Left renal cortex interstitium (tissue), 4 donors: ENCODE measurements around the gene ATG2A. TPM values are rescaled to one million over a fixed set of nuclear protein-coding genes. Genes with fewer than 3 reads are reported as not detected.

Experiments used
- DNase-seq, 4 donors: peaks; one replicate each; pipeline ENCODE4 v3.0.0-alpha.2; 2013; ENCODE audit warnings: low read depth in 4 of 4, low spot score in 2 of 4, missing footprints in 1 of 4
- polyA plus RNA-seq, 4 donors: library from polyadenylated mRNA; unstranded; fragments of 120-200 nt; gene quantifications; one replicate each; pipeline ENCODE4 v1.2.1, GENCODE V29; 2013; ENCODE audit not compliant: insufficient read length in 4 of 4

Gene ATG2A
- polyA plus RNA-seq, 4 donors = 12.2 to 28.1 (median 21.6) TPM

DNA sequence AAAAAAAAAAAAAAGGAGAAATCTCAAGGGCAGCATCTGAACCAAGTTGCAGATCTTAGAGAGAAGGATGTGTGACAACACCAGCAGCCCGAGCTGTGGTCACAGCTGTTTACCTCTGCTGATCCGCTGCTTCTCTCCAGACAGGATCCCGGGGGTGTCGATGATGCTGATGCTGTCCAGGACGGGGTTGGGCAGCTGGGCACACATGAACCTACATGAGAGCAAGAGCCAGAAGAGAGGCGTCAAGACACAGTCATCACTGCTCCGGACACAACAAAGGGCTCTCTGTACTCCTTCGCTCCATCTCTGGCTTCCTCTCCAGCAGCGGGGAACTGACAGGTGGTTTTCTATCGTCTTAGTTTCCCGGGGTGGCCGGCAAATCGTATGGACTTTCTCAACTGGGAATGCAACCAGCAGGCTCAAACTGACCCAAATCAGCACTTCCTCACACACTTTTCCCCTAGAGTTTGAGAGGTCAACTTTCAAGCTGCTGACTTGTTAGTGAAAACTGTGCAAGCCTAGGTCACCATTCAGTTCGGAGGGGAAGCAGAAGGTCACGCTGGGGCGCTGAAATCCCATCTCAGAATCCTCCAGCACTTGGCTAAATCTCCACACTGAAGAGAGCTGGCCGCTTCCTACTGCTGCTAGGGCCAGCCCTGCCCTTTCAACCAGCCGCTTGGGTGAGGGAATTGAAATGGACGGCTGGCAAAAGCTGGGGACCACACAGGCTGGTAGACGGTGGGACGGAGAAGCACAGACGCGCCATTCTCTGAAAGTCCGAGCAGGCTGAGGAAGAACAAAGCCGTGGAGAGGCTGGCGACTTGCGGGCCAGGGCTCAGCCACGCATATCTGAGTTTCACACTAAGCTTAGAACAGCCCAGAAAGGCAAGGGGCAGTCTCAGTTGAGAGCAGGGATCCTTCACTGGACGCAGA is 42.4 kb downstream of the ATG2A start:
- DNase-seq = no peak

DNA sequence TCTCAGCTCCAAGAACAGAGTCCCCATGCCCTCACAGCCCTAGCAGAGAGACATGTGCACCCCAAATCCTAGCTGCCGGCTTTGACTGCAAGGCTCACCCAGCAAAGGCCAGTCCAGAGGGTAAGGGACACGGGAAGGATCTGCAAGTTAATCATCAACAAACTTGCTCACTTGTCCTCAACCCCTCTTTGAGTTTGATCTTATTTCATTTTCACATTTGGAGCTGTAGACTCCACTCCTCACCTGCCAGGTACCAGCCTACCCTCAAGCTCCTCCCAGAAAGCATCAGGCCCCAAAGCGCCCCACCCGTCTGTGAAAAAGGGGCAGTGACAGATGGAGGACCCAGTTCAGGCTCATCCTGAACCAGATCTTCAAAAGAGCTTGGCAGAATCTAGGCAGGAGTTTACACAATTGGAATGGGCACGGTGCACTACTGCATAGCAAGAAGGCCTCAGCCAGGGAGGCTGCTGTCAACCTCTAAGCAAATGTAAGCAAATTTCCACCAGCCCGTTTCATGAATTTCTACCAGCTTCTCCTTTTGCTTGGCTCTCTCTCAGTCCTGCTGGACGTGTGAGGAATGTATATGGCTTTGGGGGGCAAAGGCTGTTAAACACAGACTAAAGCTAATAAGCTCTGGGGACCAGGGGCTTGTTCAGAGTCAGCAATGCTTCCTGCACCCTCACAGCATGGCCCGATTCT is 44.1 kb downstream of the ATG2A start:
- DNase-seq = no peak

DNA sequence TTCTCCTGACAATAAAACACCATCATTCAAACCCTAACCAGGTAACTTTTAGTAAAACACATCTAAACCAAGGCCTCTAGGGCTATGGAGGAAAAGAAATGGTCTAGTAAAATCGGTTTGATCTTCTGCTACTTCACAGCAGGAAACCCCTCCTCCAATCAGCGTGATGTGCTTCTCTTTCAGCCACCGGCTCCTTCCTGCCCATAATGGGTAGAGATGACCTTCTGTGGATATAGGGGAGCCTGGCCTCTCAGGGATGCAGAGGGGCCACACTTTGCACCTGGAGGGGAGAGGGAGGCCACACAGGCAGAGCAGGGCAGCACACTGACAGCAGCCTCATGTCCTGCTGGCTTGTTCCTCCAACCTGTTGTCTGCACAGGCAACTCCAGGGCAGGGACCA is 45.5 kb downstream of the ATG2A start:
- no peak for DNase-seq

DNA sequence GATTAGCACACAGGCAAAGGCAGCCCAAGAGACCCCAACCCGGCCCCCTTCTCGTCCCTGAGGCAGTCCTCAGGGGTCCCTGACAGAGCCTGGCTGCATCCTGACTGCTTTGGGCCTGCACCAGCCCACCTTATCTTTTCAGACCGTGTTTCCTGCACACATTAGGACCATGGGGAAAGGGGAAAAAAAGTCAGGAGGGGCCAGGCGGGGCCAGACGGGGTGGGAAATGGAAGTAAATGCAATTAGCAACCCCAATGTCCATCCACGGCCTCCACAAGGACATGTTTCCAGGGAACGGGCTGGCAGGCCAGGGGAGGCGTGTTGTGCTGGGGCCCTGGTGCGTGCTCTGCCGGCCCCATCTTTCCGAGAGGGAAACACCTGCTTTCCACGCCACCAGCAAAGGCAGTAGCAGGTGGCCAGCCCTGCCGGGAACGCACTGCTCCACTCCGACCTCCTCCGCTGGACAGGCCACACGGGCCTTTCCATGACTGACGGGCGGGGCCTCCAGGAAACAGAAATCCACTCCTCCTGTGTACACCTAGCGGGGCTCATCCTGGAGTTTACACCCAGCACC is 46.0 kb downstream of the ATG2A start:
- DNase-seq = no peak

DNA sequence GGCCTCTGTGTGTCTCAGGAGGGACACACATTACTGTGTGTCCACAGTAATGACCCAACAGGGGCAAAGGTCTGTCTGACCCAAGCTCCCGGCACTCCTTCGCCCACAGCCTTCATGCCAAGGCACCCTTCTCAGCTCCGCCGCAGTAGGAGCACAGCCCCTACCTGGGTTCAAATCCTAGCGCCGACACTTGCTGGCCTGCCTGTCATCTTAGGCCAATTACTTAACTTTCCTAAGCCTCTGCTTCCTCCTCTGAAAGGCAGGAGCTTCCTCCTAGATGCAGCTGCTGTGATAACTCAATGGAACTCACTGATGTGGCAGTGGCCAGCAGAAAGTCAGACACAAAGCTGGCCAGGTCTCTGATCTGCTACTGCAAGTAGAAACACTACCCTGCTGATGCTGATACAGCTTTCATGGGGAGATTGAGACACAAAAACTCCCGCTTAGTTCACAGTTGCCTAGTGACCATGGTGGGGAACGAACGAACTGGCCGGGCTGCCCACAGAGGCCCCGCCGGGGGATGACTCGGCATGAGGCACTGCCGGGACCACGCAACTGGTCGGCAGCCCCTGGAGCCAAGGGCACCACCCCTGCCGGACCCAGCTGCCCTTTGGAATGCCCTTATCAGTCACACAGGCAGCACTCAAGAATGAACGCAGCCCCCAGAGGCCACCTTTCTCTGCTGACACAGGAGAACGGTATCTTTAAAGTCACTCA is 46.7 kb downstream of the ATG2A start:
- no peak for DNase-seq

GRCh38 chr11:64869571-64870175 is 47.3 kb downstream of the ATG2A start:
- DNase-seq = no peak

GRCh38 chr11:64868904-64869570 is 48.0 kb downstream of the ATG2A start:
- no peak for DNase-seq

GRCh38 chr11:64867748-64868462 is 49.1 kb downstream of the ATG2A start:
- no peak for DNase-seq

DNA sequence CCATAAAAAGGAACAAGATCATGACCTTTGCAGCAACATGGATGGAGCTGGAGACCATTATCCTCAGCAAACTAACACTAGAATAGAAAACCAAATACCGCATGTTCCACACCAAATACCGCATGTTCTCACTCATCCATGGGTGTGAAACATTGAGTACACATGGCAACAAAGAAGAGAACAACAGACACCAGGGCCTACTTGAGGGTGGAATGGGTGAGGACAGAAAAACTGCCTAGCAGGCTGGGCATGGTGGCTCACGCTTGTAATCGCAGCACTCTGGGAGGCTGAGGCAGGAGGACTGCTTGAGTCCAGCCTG is 50.9 kb downstream of the ATG2A start:
- DNase-seq = no peak

DNA sequence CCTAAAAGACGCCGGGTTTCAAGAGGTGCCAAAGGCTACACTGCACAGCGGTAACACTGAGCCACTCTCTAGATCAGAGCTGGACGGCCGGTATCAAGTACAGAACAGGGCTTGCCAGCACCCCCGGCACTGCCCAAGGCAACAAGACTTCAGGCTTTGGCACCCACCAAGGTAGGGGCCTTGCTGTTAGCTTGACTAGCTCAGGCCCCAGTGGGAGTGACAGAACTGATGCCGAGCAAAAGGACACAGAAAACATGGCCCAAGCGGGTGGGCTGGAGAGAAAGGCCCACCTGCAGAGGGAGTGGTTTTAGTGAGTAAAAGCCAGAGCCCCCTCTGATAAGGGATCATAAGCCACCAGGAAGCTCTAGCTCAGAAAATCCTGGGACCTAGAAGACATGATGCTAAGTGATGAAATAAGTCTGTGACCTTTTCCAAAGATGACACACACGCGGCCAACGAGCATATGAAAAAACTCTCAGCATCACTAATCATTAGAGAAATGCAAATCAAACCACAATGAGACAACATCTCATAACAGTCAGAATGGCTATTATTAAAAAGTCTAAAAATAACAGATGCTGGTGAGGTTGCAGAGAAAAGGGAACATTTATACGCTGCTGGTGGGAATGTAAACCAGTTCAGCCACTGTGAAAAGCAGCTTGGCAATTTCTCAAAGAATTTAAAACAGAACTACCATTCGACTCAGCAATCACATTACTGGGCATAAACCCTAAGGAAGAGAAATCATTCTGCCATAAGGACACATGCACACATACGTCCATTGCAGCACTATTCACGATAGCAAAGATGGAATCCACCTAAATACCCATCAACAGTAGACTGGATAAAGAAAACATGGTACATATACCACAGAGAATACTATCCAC is 51.5 kb downstream of the ATG2A start:
- no peak for DNase-seq

- DNase-seq = no peak
Observed at GRCh38 chr11:64864473-64865285, 52.3 kb downstream of the ATG2A start.

- DNase-seq = no peak
Observed at GRCh38 chr11:64864135-64864472, 52.9 kb downstream of the ATG2A start.

- no peak for DNase-seq
Observed at GRCh38 chr11:64863391-64864060, 53.5 kb downstream of the ATG2A start.

- no peak for DNase-seq
Observed at GRCh38 chr11:64862987-64863390, 54.0 kb downstream of the ATG2A start.

DNA sequence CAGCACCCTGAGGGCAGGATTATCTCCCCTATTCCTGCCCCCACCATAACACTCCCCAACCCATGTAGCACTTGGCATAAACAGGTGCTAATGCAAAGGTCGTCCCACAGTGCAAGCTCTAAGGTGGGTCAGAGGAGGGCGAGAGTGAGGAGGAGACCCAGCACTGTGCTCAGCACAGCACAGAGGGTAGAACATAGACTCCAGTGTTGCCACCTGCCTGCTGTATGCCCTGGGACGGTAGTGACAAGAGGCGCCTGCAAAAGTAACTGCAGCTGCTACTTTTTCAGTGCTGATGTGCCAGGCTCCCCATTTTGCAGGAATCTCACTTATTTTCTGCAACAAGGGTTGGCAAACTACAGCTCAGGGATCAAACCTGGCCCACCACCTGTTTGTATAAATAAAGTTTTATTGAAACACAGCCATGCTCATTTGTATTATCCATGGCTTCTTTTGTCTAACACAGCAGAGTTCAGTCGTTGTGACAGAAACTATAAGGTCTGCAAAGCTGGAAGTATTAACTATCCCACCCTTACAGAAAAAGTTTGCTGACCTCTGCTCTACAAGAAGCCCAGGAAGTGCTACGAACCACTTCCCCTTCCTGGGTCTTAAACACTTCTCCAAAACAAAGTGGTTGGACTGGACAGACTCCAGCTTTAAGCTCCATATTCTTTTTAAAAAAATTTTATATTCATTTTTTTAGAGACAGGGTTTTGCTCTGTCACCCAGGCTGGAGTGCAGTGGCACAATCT is 55.6 kb downstream of the ATG2A start:
- no peak for DNase-seq
